HepG2 (cell line): ENCODE measurements around the gene PPM1E. TPM values are rescaled to one million over a fixed set of nuclear protein-coding genes. Genes with fewer than 3 reads are reported as not detected.

Source experiments
- GPBP1L1 ChIP-seq: sonication (generic); formaldehyde crosslinking; IDR thresholded peaks from 2 replicates; pipeline ENCODE4 v1.5.0; 2020; ENCODE audit warnings: mild to moderate bottlenecking, missing genetic modification reagents
- GTF2F1 ChIP-seq: fragments of 150-350 bp; IDR thresholded peaks from 2 replicates; pipeline ENCODE4 v1.6.1; 2014; ENCODE audit warnings: low read length
- NRL ChIP-seq: sonication (generic); formaldehyde crosslinking; IDR thresholded peaks from 2 replicates; pipeline ENCODE4 v1.5.0; 2020; ENCODE audit warnings: missing genetic modification reagents, mild to moderate bottlenecking, moderate library complexity, borderline replicate concordance
- PHB2 ChIP-seq: fragments of 450-650 bp; IDR thresholded peaks from 2 replicates; pipeline ENCODE4 v1.6.1; 2018; ENCODE audit not compliant: partially characterized antibody
- REST ChIP-seq, 2 experiments: IDR thresholded peaks; 2 replicates each; pipeline ENCODE4 v1.6.1; 2011 to 2012; ENCODE audit warnings: low read length in 2 of 2, borderline replicate concordance in 1 of 2, low read depth in 1 of 2, mild to moderate bottlenecking in 1 of 2, moderate library complexity in 1 of 2
- SP1 ChIP-seq, 2 experiments: fragments of 450-650 bp in 1 of 2; sonication (generic) in 1 of 2; formaldehyde crosslinking in 1 of 2; IDR thresholded peaks; 2 replicates each; pipeline versions ENCODE4 v1.4.0 to v1.6.1; 2016 to 2020; ENCODE audit warnings: missing genetic modification reagents in 1 of 2
- TEAD2 ChIP-seq: sonication (generic); formaldehyde crosslinking; IDR thresholded peaks from 2 replicates; pipeline ENCODE4 v1.9.0; 2021; ENCODE audit warnings: missing genetic modification reagents
- ZC3H4 ChIP-seq: sonication (generic); formaldehyde crosslinking; IDR thresholded peaks from 2 replicates; pipeline ENCODE4 v1.4.0; 2020; ENCODE audit warnings: missing genetic modification reagents, borderline replicate concordance
- ZNF296 ChIP-seq: sonication (generic); formaldehyde crosslinking; conservative IDR thresholded peaks from 2 replicates; pipeline ENCODE4 v1.5.0; 2020; ENCODE audit warnings: mild to moderate bottlenecking, missing genetic modification reagents
- ZNF530 ChIP-seq: sonication (generic); formaldehyde crosslinking; IDR thresholded peaks from 2 replicates; pipeline ENCODE4 v1.5.0; 2020; ENCODE audit warnings: low read depth, mild to moderate bottlenecking, missing genetic modification reagents
- ZNF546 ChIP-seq: sonication (generic); formaldehyde crosslinking; conservative IDR thresholded peaks from 2 replicates; pipeline ENCODE4 v1.8.1; 2023; ENCODE audit warnings: mild to moderate bottlenecking, missing genetic modification reagents
- polyA plus RNA-seq, 8 experiments: library from polyadenylated mRNA; depleted of rRNA in 3 of 8; stranded (reverse) in 7 of 8; unstranded in 1 of 8; fragments of >200 nt; fragmentation: Illumina TruSeq in 4 of 8; extraction: Trizol in 4 of 8; gene quantifications; 2 replicates each; pipeline versions ENCODE4 v1.2.1 to v1.2.3, GENCODE V29; 2011 to 2016; ENCODE audit warnings: low read depth in 4 of 8, missing spikeins in 1 of 8, mixed read lengths in 1 of 8; ENCODE audit not compliant: insufficient read depth in 1 of 8
- total RNA-seq, 5 experiments: library from RNA; depleted of rRNA; stranded (reverse); fragments of >200 nt; fragmentation: Illumina TruSeq; extraction: Trizol; gene quantifications; 2 replicates each; pipeline ENCODE4 v1.2.3, GENCODE V29; 2016; ENCODE audit warnings: low read depth in 1 of 5

Gene PPM1E
- total and polyA plus RNA-seq, 2 of the 13 experiments (the other 11 are each of a cell fraction or from before 2014, with no cell fraction given), result 0.15 TPM; not detected in 1

- TF ChIP-seq REST (IDR thresholded peaks at IDR 0.05; ENCODE audit: borderline replicate concordance in 1 of 2, low read depth in 1 of 2, low read length in 2 of 2) (no peak), ZNF530 (CRISPR knock-in tag) (no peak), NRL (CRISPR knock-in tag) (no peak), ZC3H4 (CRISPR knock-in tag) (no peak), TEAD2 (CRISPR knock-in tag) (no peak), PHB2 (no peak), GTF2F1 (no peak), ZNF296 (no peak), SP1 (IDR thresholded peaks at IDR 0.05) (no peak), SP1 (CRISPR knock-in tag; IDR thresholded peaks at IDR 0.05) (no peak), GPBP1L1 (CRISPR knock-in tag) (no peak), ZNF546 (0 out of 2 replicates have a peak, but pooled peaks have one; percentile 25)
Measured at GRCh38 chr17:58829172-58829637, 73.6 kb downstream of the PPM1E start (continued).
